Subcutaneous abdominal adipose tissue (tissue), 5 donors: ENCODE data around the gene ARTN.

Experiments
- H3K27ac ChIP-seq: one replicate; pipeline ENCODE4 v1.7.0; 2013; ENCODE audit warnings: low read depth, mild to moderate bottlenecking, inconsistent platforms, low read length, moderate library complexity
- H3K27me3 ChIP-seq, 5 donors: one replicate each; pipeline ENCODE4 v1.7.0; 2013; ENCODE audit warnings: low read length in 5 of 5, inconsistent platforms in 1 of 5; ENCODE audit not compliant: control insufficient read depth in 5 of 5, insufficient read depth in 4 of 5
- H3K36me3 ChIP-seq, 5 donors: one replicate each; pipeline ENCODE4 v1.7.0; 2013; ENCODE audit warnings: low read length in 5 of 5; ENCODE audit not compliant: control insufficient read depth in 5 of 5, insufficient read depth in 5 of 5
- H3K4me1 ChIP-seq, 5 donors: one replicate each; pipeline ENCODE4 v1.7.0; 2013; ENCODE audit warnings: low read length in 5 of 5, mild to moderate bottlenecking in 3 of 5, moderate library complexity in 1 of 5; ENCODE audit not compliant: control insufficient read depth in 5 of 5, insufficient read depth in 5 of 5
- H3K4me3 ChIP-seq, 5 donors: one replicate each; pipeline ENCODE4 v1.7.0; 2013; ENCODE audit warnings: low read length in 5 of 5, low read depth in 1 of 5
- H3K9ac ChIP-seq, 5 donors: one replicate each; pipeline ENCODE4 v1.7.0; 2013; ENCODE audit warnings: low read length in 5 of 5, mild to moderate bottlenecking in 4 of 5, moderate library complexity in 3 of 5
- H3K9me3 ChIP-seq, 5 donors: one replicate each; pipeline ENCODE4 v1.7.0; 2013; ENCODE audit warnings: low read length in 5 of 5; ENCODE audit not compliant: control insufficient read depth in 5 of 5
- donor health status: healthy.
- donor health status: healthy.
- donor health status: healthy.
- donor health status: healthy.
- donor health status: healthy.

Gene ARTN

GRCh38 chr1:43904660-43905551 lies 28.7 kb upstream of the ARTN start:
- no peak overlapping the region for H3K9ac ChIP-seq

GRCh38 chr1:43908226-43908625 lies 25.4 kb upstream of the ARTN start:
- Histone ChIP-seq H3K4me1 (no peaks in the 10 kb centered on the region), H3K36me3 (peaks cover 0 to 31% (median 18%) of the 10 kb centered on the region in 5 donors), H3K27me3 (no peaks in the 10 kb centered on the region), H3K27ac (no peak overlapping the region), H3K9me3 (no peaks in the 10 kb centered on the region), H3K4me3 (no peak overlapping the region), H3K9ac (no peak overlapping the region)

More at GRCh38 chr1:43904660-43905551, 28.7 kb upstream of the ARTN start:
- Histone ChIP-seq H3K27me3 (no peaks in the 10 kb centered on the region), H3K9me3 (no peaks in the 10 kb centered on the region), H3K36me3 (peaks cover 0 to 52% (median 18%) of the 10 kb centered on the region in 5 donors), H3K4me1 (no peaks in the 10 kb centered on the region), H3K4me3 (no peak overlapping the region), H3K27ac (no peak overlapping the region)

DNA sequence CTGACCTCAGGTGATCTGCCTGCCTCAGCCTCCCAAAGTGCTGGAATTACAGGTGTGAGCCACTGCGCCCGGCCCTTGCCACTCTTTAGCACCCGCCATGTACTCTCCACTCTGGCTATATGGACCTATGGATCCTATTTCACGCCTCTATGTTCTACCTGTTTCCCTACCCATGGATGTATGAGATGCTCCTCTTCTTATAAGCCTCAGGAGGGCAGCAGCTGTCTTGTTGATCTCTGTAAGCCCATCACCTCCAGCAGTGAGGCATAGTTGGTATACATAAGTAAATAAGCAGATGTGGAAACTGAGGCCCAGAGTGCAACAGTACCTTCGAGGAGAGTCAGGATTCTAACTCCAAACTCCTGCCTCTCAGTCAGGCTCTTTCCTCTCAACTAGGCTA lies 24.7 kb upstream of the ARTN start:
- Histone ChIP-seq H3K36me3 (peaks cover 0 to 35% (median 18%) of the 10 kb centered on the region in 5 donors), H3K4me1 (no peaks in the 10 kb centered on the region), H3K4me3 (no peak overlapping the region), H3K27me3 (no peaks in the 10 kb centered on the region), H3K27ac (no peak overlapping the region), H3K9ac (no peak overlapping the region), H3K9me3 (no peaks in the 10 kb centered on the region)

GRCh38 chr1:43910343-43910742 lies 23.3 kb upstream of the ARTN start:
- Histone ChIP-seq H3K36me3 (peaks cover 0 to 35% (median 18%) of the 10 kb centered on the region in 5 donors), H3K9ac (no peak overlapping the region), H3K9me3 (no peaks in the 10 kb centered on the region), H3K4me3 (no peak overlapping the region), H3K27me3 (no peaks in the 10 kb centered on the region), H3K4me1 (peaks cover 0 to 7% (median 0%) of the 10 kb centered on the region in 5 donors), H3K27ac (no peak overlapping the region)

DNA sequence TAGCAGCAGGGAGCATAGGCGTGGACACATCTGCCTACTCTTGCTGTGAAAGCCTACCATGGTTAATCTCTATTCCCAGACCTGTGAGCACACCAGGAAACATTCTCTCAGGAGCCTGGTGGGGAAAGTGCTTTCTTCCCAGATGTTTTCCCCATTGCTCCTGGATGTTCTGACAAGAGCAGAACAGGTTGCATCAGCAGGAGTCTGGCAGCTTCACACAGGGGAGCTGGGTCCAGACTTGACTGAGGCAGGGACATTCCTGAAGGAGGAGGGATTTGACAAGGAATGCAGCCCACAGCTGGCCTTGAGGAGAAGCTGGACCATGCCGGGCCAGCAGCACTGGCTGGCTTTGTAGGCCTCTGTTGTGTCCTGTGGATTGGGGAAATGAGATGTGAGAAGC lies 21.0 kb upstream of the ARTN start:
- H3K27me3 ChIP-seq, result no peaks in the 10 kb centered on the region
- H3K4me1 ChIP-seq, result peaks cover 0 to 7% (median 0%) of the 10 kb centered on the region in 5 donors
- no peak overlapping the region for H3K9ac ChIP-seq
- no peak overlapping the region for H3K27ac ChIP-seq
- H3K36me3 ChIP-seq, result peaks cover 0 to 28% (median 12%) of the 10 kb centered on the region in 5 donors
- no peak overlapping the region for H3K4me3 ChIP-seq
- no peaks in the 10 kb centered on the region for H3K9me3 ChIP-seq

DNA sequence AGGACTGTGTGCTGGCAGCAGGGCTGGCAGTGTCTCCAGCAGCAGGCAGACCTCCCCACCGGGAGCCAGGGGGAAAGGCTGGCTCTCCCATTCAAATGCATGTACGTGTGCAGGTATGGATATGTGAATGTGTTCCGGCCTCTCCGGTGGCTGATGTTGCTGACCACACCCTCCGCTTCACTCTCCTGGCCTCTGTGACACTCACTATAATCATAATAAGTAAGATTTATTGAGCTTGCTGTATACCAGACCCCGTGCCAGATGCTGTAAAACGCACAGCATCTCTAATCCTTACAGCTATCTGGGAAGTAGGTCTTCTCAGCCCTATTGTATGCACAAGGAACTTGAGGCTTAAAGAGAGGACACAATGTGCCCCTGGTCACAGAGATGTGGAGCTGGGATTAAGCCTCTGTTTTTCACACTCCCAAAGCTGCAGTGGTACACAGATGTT lies 20.5 kb upstream of the ARTN start:
- H3K9ac ChIP-seq, result no peak overlapping the region
- no peaks in the 10 kb centered on the region for H3K27me3 ChIP-seq
- H3K36me3 ChIP-seq, result peaks cover 0 to 24% (median 9%) of the 10 kb centered on the region in 5 donors
- H3K4me3 ChIP-seq, result no peak overlapping the region
- no peak overlapping the region for H3K27ac ChIP-seq
- no peaks in the 10 kb centered on the region for H3K9me3 ChIP-seq
- peaks cover 0 to 7% (median 0%) of the 10 kb centered on the region in 5 donors for H3K4me1 ChIP-seq

GRCh38 chr1:43913666-43914360 lies 19.8 kb upstream of the ARTN start:
- H3K36me3 ChIP-seq, result peaks cover 0 to 23% (median 9%) of the 10 kb centered on the region in 5 donors

DNA sequence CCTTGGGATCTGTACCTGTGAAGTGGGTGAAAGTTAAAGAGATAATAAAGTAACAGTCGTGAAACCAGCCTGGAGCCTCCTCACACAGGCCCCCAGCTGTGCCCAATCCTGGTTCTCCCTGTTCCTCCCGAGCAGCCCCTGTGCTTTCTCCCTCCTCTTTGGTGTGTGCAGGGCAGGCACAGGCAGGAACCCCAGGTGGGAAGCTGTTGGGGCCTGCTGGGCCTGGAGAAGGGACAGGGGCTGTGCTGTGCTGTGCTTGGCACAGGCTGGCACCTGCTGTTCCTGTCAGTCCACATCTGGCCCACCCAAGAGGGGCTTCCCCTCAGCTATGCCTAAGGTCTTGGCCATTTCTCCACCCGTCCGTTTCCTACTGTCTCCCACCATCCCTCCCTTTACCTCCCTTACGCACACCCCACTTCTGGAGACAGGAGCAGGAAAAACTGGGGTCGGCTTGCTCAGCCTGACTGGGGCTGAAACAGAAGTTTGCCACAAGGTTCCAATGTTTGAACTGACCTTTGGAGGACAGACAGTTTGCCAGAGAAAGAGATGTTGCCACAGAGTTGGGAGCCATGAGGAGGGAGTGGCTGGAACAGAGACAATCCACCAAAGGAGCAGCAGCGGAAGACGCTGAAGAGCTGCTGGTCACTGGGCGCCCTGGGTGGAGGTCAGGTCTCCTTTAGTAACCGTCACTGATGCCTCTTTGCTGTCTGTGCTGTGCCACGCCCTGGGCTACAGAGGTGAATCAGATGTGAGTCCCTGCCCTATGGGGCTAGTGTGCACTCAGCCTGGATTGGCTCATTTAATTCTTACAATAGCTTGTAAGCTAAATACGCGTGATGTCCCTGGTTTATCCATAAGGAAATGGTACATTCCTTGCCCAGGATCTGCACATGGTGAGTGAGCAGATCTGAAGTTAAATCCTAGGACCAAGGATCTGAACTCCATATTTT lies 18.8 kb upstream of the ARTN start:
- Histone ChIP-seq H3K4me3 (no peak overlapping the region), H3K36me3 (peaks cover 0 to 16% (median 9%) of the 10 kb centered on the region in 5 donors), H3K27ac (no peak overlapping the region), H3K9me3 (no peaks in the 10 kb centered on the region), H3K27me3 (no peaks in the 10 kb centered on the region), H3K4me1 (peaks cover 0 to 7% (median 0%) of the 10 kb centered on the region in 5 donors), H3K9ac (no peak overlapping the region)

More at GRCh38 chr1:43913666-43914360, 19.8 kb upstream of the ARTN start:
- no peak overlapping the region for H3K9ac ChIP-seq
- H3K9me3 ChIP-seq, result no peaks in the 10 kb centered on the region
- H3K4me1 ChIP-seq, result peaks cover 0 to 7% (median 0%) of the 10 kb centered on the region in 5 donors
- no peaks in the 10 kb centered on the region for H3K27me3 ChIP-seq
- H3K27ac ChIP-seq, result no peak overlapping the region
- no peak overlapping the region for H3K4me3 ChIP-seq

DNA sequence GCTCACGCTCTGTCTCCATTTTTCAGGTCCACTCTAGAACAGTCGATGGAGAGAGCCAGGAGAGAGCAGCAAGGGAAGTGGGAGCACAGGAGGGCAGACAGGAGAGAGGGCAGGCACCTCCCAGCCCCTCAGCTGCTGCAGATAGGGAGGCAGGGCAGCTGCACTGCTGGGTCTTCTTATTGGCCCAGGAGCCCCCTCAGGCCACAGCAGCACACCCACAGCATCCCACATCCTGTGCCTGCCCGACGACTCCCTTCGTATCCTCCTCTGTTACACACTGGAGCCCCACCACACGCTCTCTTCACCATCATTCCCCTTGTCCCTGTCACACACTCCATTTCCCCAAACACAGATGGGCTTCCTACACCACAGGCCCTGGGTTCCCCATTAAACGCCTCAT lies 13.7 kb upstream of the ARTN start:
- H3K27ac ChIP-seq, result no peak overlapping the region
- H3K9me3 ChIP-seq, result no peaks in the 10 kb centered on the region
- H3K4me3 ChIP-seq, result no peak overlapping the region
- H3K27me3 ChIP-seq, result no peaks in the 10 kb centered on the region
- H3K4me1 ChIP-seq, result peaks cover 0 to 3% (median 0%) of the 10 kb centered on the region in 5 donors
- H3K9ac ChIP-seq, result no peak overlapping the region
- peaks cover 0 to 30% (median 8%) of the 10 kb centered on the region in 5 donors for H3K36me3 ChIP-seq
